GM12875 (cell line): ENCODE data around the gene LIPA.

ENCODE experiments used
- H3K4me3 ChIP-seq: one replicate; pipeline ENCODE4 v1.5.1; 2011; ENCODE audit warnings: low read depth, low read length, control low read depth
- CTCF ChIP-seq: IDR thresholded peaks from 2 replicates; pipeline ENCODE4 v1.5.1; 2011; ENCODE audit warnings: low read depth, mild to moderate bottlenecking, control low read depth, inconsistent platforms, low read length, moderate library complexity, borderline replicate concordance; ENCODE audit not compliant: insufficient read depth

Gene LIPA

DNA sequence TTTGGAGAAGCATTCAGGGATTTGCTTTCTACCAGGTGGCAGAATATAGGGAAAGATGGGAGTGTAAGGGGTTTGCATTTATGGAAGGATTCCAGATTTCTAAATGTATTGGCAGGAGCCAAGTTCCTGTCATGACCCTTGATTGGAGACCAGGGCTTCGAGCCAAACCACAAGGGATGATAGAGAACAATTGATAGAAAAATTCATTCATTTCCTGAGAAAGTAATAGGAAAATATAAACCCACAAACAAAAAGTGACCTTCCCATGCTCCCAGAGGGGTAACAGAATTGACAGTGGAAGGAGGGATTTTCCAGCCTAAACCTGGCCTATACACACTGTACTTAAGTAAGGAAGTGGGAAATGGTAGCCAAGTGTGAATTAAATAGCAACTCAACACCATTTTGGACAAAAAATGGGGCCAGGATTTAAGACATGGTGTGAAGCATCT lies 27.9 kb upstream of the LIPA start:
- TF ChIP-seq CTCF: no peak
- H3K4me3 ChIP-seq: no peak overlapping the region

GRCh38 chr10:89278900-89279392 lies 27.4 kb upstream of the LIPA start:
- no peak for TF ChIP-seq CTCF
- no peak overlapping the region for H3K4me3 ChIP-seq

DNA sequence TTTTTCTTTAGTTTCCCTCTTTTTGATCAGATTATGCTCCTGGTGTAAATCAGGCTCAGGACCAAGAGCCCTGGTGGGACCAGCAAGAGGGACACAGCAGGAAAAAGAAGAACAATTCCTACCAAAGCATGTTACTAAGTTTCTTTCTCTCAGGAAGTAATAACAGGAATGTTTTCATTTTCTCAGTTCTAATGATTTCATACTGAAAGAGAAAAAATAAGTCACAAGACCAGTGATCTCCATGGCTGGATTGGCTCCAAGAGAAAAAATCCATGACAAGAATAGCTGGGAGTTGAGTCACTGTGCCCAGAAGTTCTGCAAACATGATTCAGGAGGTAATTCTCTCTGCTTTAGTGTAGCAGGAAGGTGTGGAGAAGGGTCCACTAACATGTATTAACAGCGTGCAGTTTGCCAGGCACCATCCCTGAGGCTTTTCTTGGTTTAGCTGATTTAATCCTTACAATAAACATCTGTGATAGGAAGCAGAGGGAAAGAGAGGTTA lies 26.5 kb upstream of the LIPA start:
- TF ChIP-seq CTCF: no peak
- H3K4me3 ChIP-seq: no peak overlapping the region

DNA sequence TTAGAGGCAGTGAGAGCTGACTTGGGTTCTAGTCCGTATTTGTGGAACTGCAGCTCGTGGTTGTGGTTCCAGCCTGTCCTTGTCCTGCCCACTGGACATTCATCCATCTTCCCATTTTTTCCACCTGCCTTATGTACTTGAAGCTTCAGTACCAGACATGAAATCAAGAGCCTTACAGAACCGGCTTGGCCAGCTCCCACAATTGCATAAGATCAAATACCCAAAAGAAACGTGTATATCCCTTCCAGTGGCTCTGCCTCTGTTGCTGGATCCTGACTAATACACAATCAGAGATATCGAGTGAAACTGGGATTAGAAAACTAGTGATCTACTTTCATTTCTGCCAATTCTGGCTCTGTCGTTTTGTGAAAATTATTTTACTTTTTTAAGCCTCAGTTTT lies 23.8 kb upstream of the LIPA start:
- TF ChIP-seq CTCF: no peak
- no peak overlapping the region for H3K4me3 ChIP-seq

DNA sequence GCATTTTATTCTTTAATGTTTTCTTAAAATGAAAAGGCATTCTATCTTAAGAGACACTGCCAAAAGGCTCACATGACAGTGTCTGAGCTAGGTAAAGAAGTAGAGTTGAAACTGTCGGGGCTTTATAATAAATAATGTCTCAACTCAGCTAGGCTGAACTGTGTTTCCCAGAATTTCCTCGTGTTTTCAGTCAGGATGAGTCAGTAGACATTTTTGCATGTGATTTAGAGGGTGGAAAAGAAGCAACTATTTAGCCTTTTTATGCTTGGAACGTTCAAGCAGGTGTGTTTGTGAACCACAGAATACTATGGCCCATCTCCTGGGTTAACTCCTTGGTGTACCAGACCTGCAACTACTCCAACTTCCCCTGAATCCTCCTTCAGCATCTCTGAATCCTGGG lies 23.4 kb upstream of the LIPA start:
- TF ChIP-seq CTCF: no peak
- H3K4me3 ChIP-seq: no peak overlapping the region

DNA sequence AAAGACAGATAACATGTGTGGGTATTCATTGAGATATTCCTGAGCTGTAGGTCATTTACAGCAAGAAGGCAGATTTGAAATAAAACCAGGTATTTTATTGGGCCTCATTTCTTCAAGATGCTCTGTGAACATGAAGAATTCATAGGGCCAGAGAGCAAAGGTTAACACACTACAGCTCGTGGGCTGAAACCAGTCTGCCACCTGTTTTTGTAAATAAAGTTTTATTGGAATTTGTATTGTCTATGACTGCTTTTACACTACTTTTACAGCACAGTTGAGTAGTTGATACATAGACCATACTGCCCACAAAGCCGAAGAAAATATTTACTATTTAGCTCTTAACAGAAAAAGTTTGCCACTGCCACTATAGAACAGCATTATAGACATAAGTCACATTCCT lies 22.1 kb upstream of the LIPA start:
- H3K4me3 ChIP-seq: no peak overlapping the region
- no peak for TF ChIP-seq CTCF

DNA sequence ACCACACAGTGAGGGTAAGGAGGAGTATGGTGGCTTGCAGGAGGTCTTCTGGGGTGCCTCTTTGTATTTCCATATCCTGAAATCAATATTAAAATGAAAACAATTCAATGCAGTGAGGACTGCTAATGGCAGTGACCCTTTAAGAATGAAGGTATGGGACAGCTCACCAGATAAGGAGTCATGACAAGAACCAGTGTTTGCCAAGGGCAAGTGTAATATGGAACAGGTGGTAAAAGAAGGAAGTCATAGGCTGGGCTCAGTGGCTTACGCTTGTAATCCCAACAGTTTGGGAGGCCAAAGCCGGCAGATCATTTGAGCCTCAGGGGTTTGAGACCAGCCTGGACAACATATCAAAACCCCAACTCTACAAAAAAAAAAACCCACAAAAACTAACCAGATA lies 20.0 kb upstream of the LIPA start:
- no peak overlapping the region for H3K4me3 ChIP-seq
- no peak for TF ChIP-seq CTCF
